ENCODE measurements around the gene ZMYND12. TPM values are rescaled to one million over a fixed set of nuclear protein-coding genes. Genes with fewer than 3 reads are reported as not detected.

ZMYND12 gene
- total and polyA plus RNA-seq, 2 donors (not counting 3 experiments of a cell fraction or from before 2014, with no cell fraction given): 0.33 to 0.40 TPM

DNA sequence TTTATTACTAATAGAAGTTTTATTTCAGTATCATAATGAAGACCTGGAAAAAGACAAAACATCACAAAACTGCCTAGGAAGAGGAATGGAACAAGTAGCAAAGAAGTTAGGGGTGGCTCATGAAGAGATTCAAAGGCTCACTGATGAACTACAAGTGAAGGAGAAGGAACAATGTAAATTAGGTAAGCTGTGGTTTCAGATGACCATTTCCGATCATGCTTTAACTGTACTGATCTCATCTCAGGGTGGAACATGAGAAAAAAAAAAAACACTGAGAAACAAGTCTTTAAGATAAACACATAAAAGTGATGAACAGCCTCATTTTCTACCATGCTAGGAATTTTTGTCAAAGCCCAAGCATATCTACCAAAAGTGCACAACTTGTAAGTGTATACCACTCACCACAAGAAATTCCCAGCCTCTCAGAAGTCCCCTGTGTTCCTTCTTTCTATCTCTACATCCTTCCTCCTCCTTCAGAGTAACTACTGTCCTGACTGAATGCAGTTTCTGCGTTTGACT, 26.9 kb upstream of the ZMYND12 start:
- POLR2A ChIA-PET: no interaction called here
- peak; percentile 40 for FAIRE-seq
- H3K27me3 ChIP-seq (ENCODE audit: control insufficient read depth in 2 of 2, insufficient read depth in 2 of 2, low read length in 2 of 2): peaks cover 2 to 5% of the 10 kb centered on the region in 2 experiments
- H3K4me1 ChIP-seq (ENCODE audit: control insufficient read depth, extremely low read depth, insufficient read depth, low read length): no peaks in the 10 kb centered on the region
- no peak for TF ChIP-seq GATA2 (IDR thresholded peaks at IDR 0.05; ENCODE audit: insufficient read depth, insufficient read length, low read depth, low read length)
- TF ChIP-seq, protein P1, sequence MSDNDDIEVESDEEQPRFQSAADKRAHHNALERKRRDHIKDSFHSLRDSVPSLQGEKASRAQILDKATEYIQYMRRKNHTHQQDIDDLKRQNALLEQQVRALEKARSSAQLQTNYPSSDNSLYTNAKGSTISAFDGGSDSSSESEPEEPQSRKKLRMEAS (IDR thresholded peaks at IDR 0.05; ENCODE audit: insufficient read depth, insufficient read length): no peak
- TF ChIP-seq POLR2AphosphoS5 (IDR thresholded peaks at IDR 0.05; ENCODE audit: insufficient read depth, low read depth, low read length): no peak
- TF ChIP-seq EZH2 (IDR thresholded peaks at IDR 0.05; ENCODE audit: borderline replicate concordance, low read depth, low read length, severe bottlenecking): no peak
- no peak for TF ChIP-seq POLR2A (IDR thresholded peaks at IDR 0.05; ENCODE audit: low read depth, low read length)
- TF ChIP-seq JUN (IDR thresholded peaks at IDR 0.05; ENCODE audit: borderline replicate concordance, insufficient read depth, insufficient read length, low read depth): no peak
- no peak for TF ChIP-seq CTCF (IDR thresholded peaks at IDR 0.05; ENCODE audit: extremely low read depth in 1 of 2, insufficient read depth in 1 of 2, low read depth in 1 of 2, low read length in 2 of 2)
- no peak for TF ChIP-seq FOS (IDR thresholded peaks at IDR 0.05; ENCODE audit: borderline replicate concordance, insufficient read depth, low read length)
- TF ChIP-seq MYC (IDR thresholded peaks at IDR 0.05; ENCODE audit: low read depth, low read length): no peak
- no peaks in the 10 kb centered on the region for H4K20me1 ChIP-seq (replicated peaks; ENCODE audit: control insufficient read depth, extremely low read depth, insufficient read depth, low read length)
- intact Hi-C loops (cut with micrococcal nuclease) (no loop called here), dilution Hi-C loops (cut with MboI; ENCODE audit: extremely low pct_ligation_motif_present, low sequenced_read_pairs) (no loop called here)
- H3K36me3 ChIP-seq (ENCODE audit: control insufficient read depth in 2 of 2, extremely low read depth in 1 of 2, insufficient read depth in 2 of 2, low read length in 2 of 2): no peaks in the 10 kb centered on the region
- H3K4me3 ChIP-seq (replicated peaks in 1 of 3; ENCODE audit: insufficient read depth in 1 of 3, low read depth in 1 of 3, low read length in 3 of 3): no peak overlapping the region
- H3K9me3 ChIP-seq (replicated peaks; ENCODE audit: control insufficient read depth, insufficient read depth, low read length): no peaks in the 10 kb centered on the region
- no peaks in the 10 kb centered on the region for H3K9me1 ChIP-seq (replicated peaks; ENCODE audit: control insufficient read depth, extremely low read depth, insufficient read depth, low read length)
- no peak overlapping the region for H3K4me2 ChIP-seq (ENCODE audit: insufficient read depth, low read length)
- no peak for DNase-seq (ENCODE audit: low read depth, low spot score)
- H3K9ac ChIP-seq (replicated peaks; ENCODE audit: extremely low read depth, insufficient read depth, low read length): no peak overlapping the region
- H3K27ac ChIP-seq (ENCODE audit: insufficient read depth, low read depth, low read length): no peak overlapping the region
- BruUV-seq (replicated peaks): no TSS peak
- CTCF ChIA-PET: interaction anchor here (0.5 to 0.7 kb wide), 2 partner anchors 52 to 331 kb away, joined by 3 read pairs; no protein-coding TSS in a partner anchor
- H3K79me2 ChIP-seq (ENCODE audit: control insufficient read depth, insufficient read depth, low read length): no peaks in the 10 kb centered on the region
- H2AFZ ChIP-seq (ENCODE audit: low read depth, low read length): no peak overlapping the region
